H1 (cell line): ENCODE measurements around the gene ATP9B. TPM values are rescaled to one million over a fixed set of nuclear protein-coding genes. Genes with fewer than 3 reads are reported as not detected.

Source experiments
- CTCF ChIA-PET: fragments of 300-600 bp; sonication (Branson Sonifier 250); formaldehyde crosslinking; loops from one replicate; lab custom pipeline; 2021; ENCODE audit not compliant: partially characterized antibody; lab: Charles Lee
- POLR2A ChIA-PET: fragments of 300-600 bp; sonication (Branson Sonifier 250); formaldehyde crosslinking; loops from one replicate; lab custom pipeline; 2021; ENCODE audit warnings: inconsistent platforms; ENCODE audit not compliant: partially characterized antibody; lab: Charles Lee
- DNase-seq, 2 experiments: peaks; one replicate each; pipeline versions ENCODE4 v3.0.0 to v3.0.0-alpha.2; 2010 to 2022; ENCODE audit warnings: low spot score in 2 of 2, low read depth in 1 of 2, mixed read lengths in 1 of 2
- FAIRE-seq: peaks from 2 replicates; lab custom pipeline; 2011; peaks lifted over from hg19 to GRCh38; lab: Jason Lieb, UNC
- H2AFZ ChIP-seq: 2 replicates; pipeline ENCODE4 v1.8.1; 2012; ENCODE audit warnings: low read length, inconsistent platforms
- H2AK5ac ChIP-seq: 2 replicates; pipeline ENCODE4 v1.6.1; 2013; ENCODE audit warnings: low read depth, low read length
- H2BK120ac ChIP-seq: replicated peaks from 2 replicates; pipeline ENCODE3; 2013; ENCODE audit warnings: low read depth, low read length, inconsistent platforms
- H2BK12ac ChIP-seq: 2 replicates; pipeline ENCODE4 v1.6.1; 2013; ENCODE audit warnings: low read depth, low read length
- H2BK15ac ChIP-seq: 2 replicates; pipeline ENCODE4 v1.6.1; 2013; ENCODE audit warnings: low read length
- H2BK20ac ChIP-seq: 2 replicates; pipeline ENCODE4 v1.6.1; 2013; ENCODE audit warnings: low read length
- H2BK5ac ChIP-seq: 2 replicates; pipeline ENCODE4 v1.6.1; 2013; ENCODE audit warnings: low read depth, low read length
- H3K14ac ChIP-seq: 2 replicates; pipeline ENCODE4 v1.6.1; 2013; ENCODE audit warnings: inconsistent platforms; ENCODE audit not compliant: insufficient read length
- H3K18ac ChIP-seq: 2 replicates; pipeline ENCODE4 v1.6.1; 2013; ENCODE audit warnings: low read length; ENCODE audit errors: extremely low read depth
- H3K23ac ChIP-seq: 2 replicates; pipeline ENCODE4 v1.6.1; 2013; ENCODE audit warnings: inconsistent platforms; ENCODE audit not compliant: insufficient read length
- H3K23me2 ChIP-seq: 2 replicates; pipeline ENCODE4 v1.6.1; 2013; ENCODE audit warnings: low read depth, low read length
- H3K27ac ChIP-seq: 2 replicates; pipeline ENCODE4 v1.6.1; 2011; ENCODE audit warnings: low read depth, low read length, inconsistent platforms
- H3K27me3 ChIP-seq, 4 experiments: replicated peaks in 1 of 4; 1 replicate in 1 of 4; 2 replicates in 3 of 4; pipeline versions ENCODE4 v1.6.1 to v1.8.1; 2011 to 2013; ENCODE audit warnings: low read length in 3 of 4, mild to moderate bottlenecking in 3 of 4, inconsistent platforms in 2 of 4, mixed read lengths in 2 of 4, moderate library complexity in 1 of 4; ENCODE audit not compliant: control insufficient read depth in 3 of 4, insufficient read depth in 3 of 4; ENCODE audit errors: extremely low read depth in 1 of 4
- H3K36me3 ChIP-seq, 4 experiments: 2 replicates each; pipeline versions ENCODE4 v1.6.1 to v1.8.1; 2011 to 2013; ENCODE audit warnings: mild to moderate bottlenecking in 4 of 4, low read length in 3 of 4, moderate library complexity in 2 of 4, control low read depth in 1 of 4, inconsistent platforms in 1 of 4; ENCODE audit not compliant: insufficient read depth in 4 of 4, control insufficient read depth in 2 of 4
- H3K4ac ChIP-seq: replicated peaks from 2 replicates; pipeline ENCODE3; 2013; ENCODE audit warnings: low read length, low read depth, mixed read lengths, inconsistent platforms; ENCODE audit not compliant: insufficient read length
- H3K4me1 ChIP-seq, 4 experiments: replicated peaks in 1 of 4; 1 replicate in 1 of 4; 2 replicates in 3 of 4; pipeline versions ENCODE4 v1.6.1 to v1.8.1; 2011 to 2013; ENCODE audit warnings: low read length in 3 of 4, inconsistent platforms in 2 of 4, mixed read lengths in 1 of 4; ENCODE audit not compliant: insufficient read depth in 4 of 4, control insufficient read depth in 3 of 4
- H3K4me2 ChIP-seq, 2 experiments: 2 replicates each; pipeline versions ENCODE4 v1.6.1 to v1.8.1; 2011 to 2013; ENCODE audit warnings: low read depth in 2 of 2, low read length in 2 of 2, control low read depth in 1 of 2, inconsistent platforms in 1 of 2, mild to moderate bottlenecking in 1 of 2; ENCODE audit not compliant: insufficient read depth in 1 of 2
- H3K4me3 ChIP-seq, 4 experiments: fragments of 200-600, 300-600 bp in 1 of 4; sonication (generic), shearing (Covaris generic), sonication (Bioruptor Twin) in 1 of 4; 2 replicates each; pipeline versions ENCODE4 v1.5.1 to v1.8.1; 2011 to 2016; ENCODE audit warnings: low read length in 4 of 4, low read depth in 3 of 4, control low read depth in 2 of 4, inconsistent platforms in 2 of 4, mild to moderate bottlenecking in 2 of 4, mixed read lengths in 1 of 4, moderate library complexity in 1 of 4; ENCODE audit not compliant: insufficient read depth in 2 of 4; ENCODE audit errors: extremely low read depth in 1 of 4
- H3K56ac ChIP-seq: replicated peaks from 2 replicates; pipeline ENCODE3; 2013; ENCODE audit warnings: low read depth, mild to moderate bottlenecking, mixed read lengths, low read length, inconsistent platforms; ENCODE audit not compliant: insufficient read length
- H3K79me1 ChIP-seq: 2 replicates; pipeline ENCODE4 v1.6.1; 2013; ENCODE audit warnings: low read depth, low read length, control low read depth
- H3K79me2 ChIP-seq, 2 experiments: 2 replicates each; pipeline versions ENCODE4 v1.6.1 to v1.8.1; 2012 to 2013; ENCODE audit warnings: low read length in 2 of 2, mild to moderate bottlenecking in 2 of 2, inconsistent platforms in 1 of 2; ENCODE audit not compliant: insufficient read depth in 2 of 2, control insufficient read depth in 1 of 2
- H3K9ac ChIP-seq, 4 experiments: replicated peaks in 1 of 4; 1 replicate in 1 of 4; 2 replicates in 3 of 4; pipeline versions ENCODE4 v1.6.1 to v1.8.1; 2011 to 2013; ENCODE audit warnings: low read depth in 3 of 4, low read length in 3 of 4, control low read depth in 2 of 4, mild to moderate bottlenecking in 2 of 4, moderate library complexity in 2 of 4, inconsistent platforms in 1 of 4; ENCODE audit errors: extremely low read depth in 1 of 4
- H3K9me3 ChIP-seq, 2 experiments: 2 replicates each; pipeline versions ENCODE4 v1.6.1 to v1.8.1; 2012 to 2013; ENCODE audit warnings: mild to moderate bottlenecking in 2 of 2, moderate library complexity in 2 of 2, control low read depth in 1 of 2, inconsistent platforms in 1 of 2, low read depth in 1 of 2, low read length in 1 of 2, mixed read lengths in 1 of 2; ENCODE audit not compliant: insufficient read depth in 2 of 2
- H4K20me1 ChIP-seq, 2 experiments: replicated peaks in 1 of 2; 2 replicates each; pipeline versions ENCODE3 to v1.8.1; 2011 to 2013; ENCODE audit warnings: inconsistent platforms in 2 of 2, low read length in 2 of 2, mild to moderate bottlenecking in 1 of 2; ENCODE audit not compliant: insufficient read depth in 2 of 2, control insufficient read depth in 1 of 2
- H4K5ac ChIP-seq: 2 replicates; pipeline ENCODE4 v1.6.1; 2013; ENCODE audit warnings: low read length, low read depth, mixed read lengths, inconsistent platforms; ENCODE audit not compliant: insufficient read length
- H4K8ac ChIP-seq: 2 replicates; pipeline ENCODE4 v1.8.0; 2013; ENCODE audit warnings: mild to moderate bottlenecking, moderate library complexity, low read length, inconsistent platforms; ENCODE audit not compliant: insufficient read depth; ENCODE audit errors: extremely low read depth
- H4K91ac ChIP-seq: replicated peaks from 2 replicates; pipeline ENCODE3; 2013; ENCODE audit warnings: low read length, mixed read lengths, inconsistent platforms; ENCODE audit not compliant: insufficient read length
- CEBPB ChIP-seq: IDR thresholded peaks from 2 replicates; pipeline ENCODE4 v1.6.1; 2012; ENCODE audit warnings: low read depth, low read length
- CHD2 ChIP-seq: IDR thresholded peaks from 2 replicates; pipeline ENCODE4 v1.6.1; 2012; ENCODE audit warnings: low read length, improper control_type of control experiment
- E2F6 ChIP-seq: IDR thresholded peaks from 2 replicates; pipeline ENCODE4 v1.6.1; 2012; ENCODE audit warnings: inconsistent platforms
- EZH2 ChIP-seq: fragments of 200-600 bp; sonication (generic); IDR thresholded peaks from 2 replicates; pipeline ENCODE4 v1.7.1; 2012; ENCODE audit warnings: low read depth, mild to moderate bottlenecking, moderate library complexity, low read length, inconsistent platforms; ENCODE audit not compliant: severe bottlenecking
- GTF2F1 ChIP-seq: IDR thresholded peaks from 2 replicates; pipeline ENCODE4 v1.6.1; 2012; ENCODE audit warnings: low read depth, low read length, improper control_type of control experiment, borderline replicate concordance
- JUN ChIP-seq: IDR thresholded peaks from 2 replicates; pipeline ENCODE4 v1.6.1; 2011; ENCODE audit warnings: low read depth, mild to moderate bottlenecking, improper control_type of control experiment, low read length
- MAX ChIP-seq: IDR thresholded peaks from 2 replicates; pipeline ENCODE4 v1.6.1; 2012; ENCODE audit warnings: inconsistent platforms
- POLR2AphosphoS5 ChIP-seq: IDR thresholded peaks from 2 replicates; pipeline ENCODE4 v1.6.1; 2011; ENCODE audit warnings: low read depth, low read length
- RFX5 ChIP-seq: IDR thresholded peaks from 2 replicates; pipeline ENCODE4 v1.6.1; 2011; ENCODE audit warnings: low read depth, low read length, improper control_type of control experiment, borderline replicate concordance
- SIRT6 ChIP-seq: IDR thresholded peaks from one replicate; pipeline ENCODE4 v1.7.1; 2012; ENCODE audit warnings: low read length, inconsistent platforms
- SP1 ChIP-seq: IDR thresholded peaks from 2 replicates; pipeline ENCODE4 v1.6.1; 2011; ENCODE audit warnings: low read depth, low read length
- SP2 ChIP-seq: IDR thresholded peaks from 2 replicates; pipeline ENCODE4 v1.6.1; 2012; ENCODE audit warnings: mild to moderate bottlenecking, low read length, inconsistent platforms
- SP4 ChIP-seq: IDR thresholded peaks from 2 replicates; pipeline ENCODE4 v1.6.1; 2012; ENCODE audit warnings: low read length, inconsistent platforms
- SRF ChIP-seq: IDR thresholded peaks from 2 replicates; pipeline ENCODE4 v1.6.1; 2011; ENCODE audit warnings: mild to moderate bottlenecking, low read depth, low read length, moderate library complexity
- TBP ChIP-seq: IDR thresholded peaks from 2 replicates; pipeline ENCODE4 v1.6.1; 2011; ENCODE audit warnings: low read depth, low read length, improper control_type of control experiment
- TCF12 ChIP-seq: IDR thresholded peaks from 2 replicates; pipeline ENCODE4 v1.6.1; 2011; ENCODE audit warnings: low read depth, mild to moderate bottlenecking, low read length
- WGBS, 2 experiments: shearing (Covaris generic) in 1 of 2; methylation state at CpG; one replicate each; pipeline versions ENCODE4 v1.1.6 to v1.1.7; 2013 to 2015; ENCODE audit warnings: low lambda C conversion rate in 2 of 2, mixed read lengths in 2 of 2, inconsistent platforms in 1 of 2, low coverage in 1 of 2, missing lambda C conversion rate in 1 of 2; ENCODE audit not compliant: insufficient replicate concordance in 2 of 2, insufficient coverage in 1 of 2, insufficient read length in 1 of 2; ENCODE audit errors: extremely low coverage in 1 of 2, missing lambda C conversion rate in 1 of 2; 5-methylcytosine and 5-hydroxymethylcytosine counted together
- polyA plus RNA-seq, 7 experiments: library from polyadenylated mRNA; depleted of rRNA in 3 of 7; stranded (reverse) in 5 of 7; unstranded in 2 of 7; fragments of >200 nt in 5 of 7; fragments of 200-250 nt in 2 of 7; gene quantifications; 1 replicate in 5 of 7; 2 replicates in 1 of 7; 4 replicates in 1 of 7; pipeline versions ENCODE4 v1.2.1 to v1.2.3, GENCODE V29; 2011 to 2013; ENCODE audit warnings: missing spikeins in 2 of 7, mixed read lengths in 2 of 7
- total RNA-seq: library from RNA; stranded (reverse); fragmentation: NEBNext Ultra II Directional; extraction: Animal tissue kit (Norgen Biotek cat#: 25700); gene quantifications from 2 replicates; pipeline ENCODE4 v1.2.1, GENCODE V29; 2021

The ATP9B gene
- total and polyA plus RNA-seq, 2 of the 8 experiments (the other 6 are each of a cell fraction or from before 2014, with no cell fraction given) = 15.1 to 21.7 TPM

DNA sequence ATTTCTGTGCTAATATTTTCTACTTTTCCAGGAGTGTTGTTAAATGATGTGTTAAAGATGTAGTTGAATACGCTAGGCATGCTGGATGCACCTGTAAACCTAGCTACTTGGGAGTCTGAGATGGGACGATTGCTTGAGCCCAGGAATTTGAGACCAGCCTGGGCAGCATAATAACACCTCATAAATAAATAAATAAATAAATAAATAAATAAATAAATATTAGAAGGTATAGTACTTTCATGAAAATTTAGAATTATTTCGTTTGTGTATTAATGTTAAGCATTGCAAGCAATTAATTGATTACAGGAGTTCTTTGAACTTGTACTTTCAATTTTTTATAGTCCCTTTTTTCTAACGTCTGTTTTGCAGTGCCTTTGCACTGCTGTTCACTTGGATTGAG lies 137.2 kb downstream of the ATP9B start:
- H2BK120ac ChIP-seq = no peak overlapping the region
- H3K14ac ChIP-seq = no peak overlapping the region
- DNase-seq (no peak), FAIRE-seq (no peak)
- H3K27ac ChIP-seq = no peak overlapping the region
- H3K9me3 ChIP-seq = no peaks in the 10 kb centered on the region
- no peak overlapping the region for H4K8ac ChIP-seq
- H2AK5ac ChIP-seq = no peak overlapping the region
- H4K91ac ChIP-seq = no peak overlapping the region
- H3K4me2 ChIP-seq = no peak overlapping the region
- no peak overlapping the region for H4K5ac ChIP-seq
- H2BK20ac ChIP-seq = no peak overlapping the region
- H4K20me1 ChIP-seq = peaks cover 2% of the 10 kb centered on the region in 2 experiments
- H3K27me3 ChIP-seq = no peaks in the 10 kb centered on the region
- no peaks in the 10 kb centered on the region for H3K79me2 ChIP-seq
- H2BK12ac ChIP-seq = no peak overlapping the region
- no peak overlapping the region for H3K4ac ChIP-seq
- ChIA-PET POLR2A (no interaction called here), CTCF (interaction anchor here (1.0 to 1.8 kb wide), 2 partner anchors 11 to 258 kb away, joined by 3 read pairs; no protein-coding TSS in a partner anchor)
- H3K4me3 ChIP-seq = no peak overlapping the region
- 90% methylated on average over 4 of the region's 4 CpGs; no CpG with 5 or more reads in 1 of the 2 experiments for WGBS, 2 experiments
- no peaks in the 10 kb centered on the region for H3K4me1 ChIP-seq
- no peak overlapping the region for H3K23ac ChIP-seq
- H3K79me1 ChIP-seq = peaks cover 3% of the 10 kb centered on the region; the same call in 1 of the 2 replicates
- H3K56ac ChIP-seq = no peak overlapping the region
- H2BK15ac ChIP-seq = no peak overlapping the region
- H3K23me2 ChIP-seq = no peaks in the 10 kb centered on the region
- no peak overlapping the region for H2BK5ac ChIP-seq
- H3K36me3 ChIP-seq = peaks cover 0 to 8% (median 0%) of the 10 kb centered on the region in 4 experiments; a peak in 2 of 8 replicates
- H3K9ac ChIP-seq = no peak overlapping the region
- H3K18ac ChIP-seq = no peak overlapping the region
- H2AFZ ChIP-seq = no peak overlapping the region
- TF ChIP-seq SP4 (no peak), CEBPB (no peak), POLR2AphosphoS5 (no peak), JUN (no peak), TBP (no peak), SP2 (no peak), EZH2 (no peak), MAX (no peak), RFX5 (no peak), E2F6 (no peak), SRF (no peak), CHD2 (no peak), SP1 (no peak), GTF2F1 (no peak), SIRT6 (no peak), TCF12 (no peak)
